UCSD-AML1 (cell line): Measurements from ENCODE around the gene PLB1.

ENCODE experiments used
- DNase-seq: peaks from one replicate; lab custom pipeline; 2025; ENCODE audit not compliant: unreplicated experiment; lab: John Stamatoyannopoulos, UW

PLB1 gene

GRCh38 chr2:28683100-28683706 lies 187.3 kb downstream of the PLB1 start:
- no peak for DNase-seq

DNA sequence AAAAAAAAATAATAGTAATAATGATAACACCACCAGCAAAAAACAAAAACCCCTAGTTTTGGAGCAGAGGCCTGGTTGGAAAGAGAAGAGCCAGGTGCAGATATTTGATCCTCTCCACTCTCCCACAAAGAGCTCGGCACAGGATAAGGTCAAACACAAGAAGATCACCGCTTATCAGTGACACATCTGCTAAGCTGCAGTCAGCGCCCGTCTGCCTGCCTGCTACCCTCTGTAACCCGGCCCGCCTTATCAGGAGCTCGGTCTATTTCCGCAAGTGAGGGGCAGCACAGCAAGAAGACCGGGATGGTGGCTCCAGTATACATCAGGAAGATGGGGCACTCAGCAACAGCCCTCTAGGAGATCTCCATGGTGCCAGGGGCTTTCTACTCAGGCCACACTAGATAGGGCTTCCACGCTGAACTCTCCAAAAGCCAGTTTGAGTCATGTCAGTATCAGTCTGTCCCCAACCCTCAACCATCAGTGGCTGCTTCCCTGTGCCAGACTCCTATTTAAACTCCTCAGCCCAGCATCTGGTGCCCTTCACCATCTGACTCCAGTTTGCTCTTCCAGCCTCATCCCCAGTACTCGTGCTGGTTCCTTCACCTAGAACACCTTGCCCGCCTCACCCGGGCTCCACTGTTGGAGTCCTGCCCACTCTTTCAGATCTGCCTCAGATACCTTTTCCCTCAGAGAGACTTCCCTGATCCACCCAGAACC lies 188.4 kb downstream of the PLB1 start:
- DNase-seq: no peak

DNA sequence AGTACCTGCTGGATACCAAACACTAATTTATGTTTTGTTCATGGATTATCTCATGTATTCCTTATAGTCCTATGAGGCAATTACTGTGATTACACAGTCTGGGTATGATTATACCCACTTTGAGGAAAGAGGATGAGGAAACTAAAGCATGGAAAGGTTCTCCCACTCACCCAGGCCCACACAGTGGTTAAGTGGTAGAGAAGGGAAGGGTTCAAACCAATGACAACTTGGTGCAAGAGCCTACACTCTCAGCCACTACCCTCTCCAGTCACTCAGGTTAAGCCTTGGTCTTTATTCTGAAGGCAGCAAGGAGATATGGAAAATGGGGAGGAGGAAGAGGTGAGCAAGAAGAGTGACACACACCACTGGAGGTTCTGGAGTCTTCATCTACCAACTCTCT lies 191.3 kb downstream of the PLB1 start:
- no peak for DNase-seq

DNA sequence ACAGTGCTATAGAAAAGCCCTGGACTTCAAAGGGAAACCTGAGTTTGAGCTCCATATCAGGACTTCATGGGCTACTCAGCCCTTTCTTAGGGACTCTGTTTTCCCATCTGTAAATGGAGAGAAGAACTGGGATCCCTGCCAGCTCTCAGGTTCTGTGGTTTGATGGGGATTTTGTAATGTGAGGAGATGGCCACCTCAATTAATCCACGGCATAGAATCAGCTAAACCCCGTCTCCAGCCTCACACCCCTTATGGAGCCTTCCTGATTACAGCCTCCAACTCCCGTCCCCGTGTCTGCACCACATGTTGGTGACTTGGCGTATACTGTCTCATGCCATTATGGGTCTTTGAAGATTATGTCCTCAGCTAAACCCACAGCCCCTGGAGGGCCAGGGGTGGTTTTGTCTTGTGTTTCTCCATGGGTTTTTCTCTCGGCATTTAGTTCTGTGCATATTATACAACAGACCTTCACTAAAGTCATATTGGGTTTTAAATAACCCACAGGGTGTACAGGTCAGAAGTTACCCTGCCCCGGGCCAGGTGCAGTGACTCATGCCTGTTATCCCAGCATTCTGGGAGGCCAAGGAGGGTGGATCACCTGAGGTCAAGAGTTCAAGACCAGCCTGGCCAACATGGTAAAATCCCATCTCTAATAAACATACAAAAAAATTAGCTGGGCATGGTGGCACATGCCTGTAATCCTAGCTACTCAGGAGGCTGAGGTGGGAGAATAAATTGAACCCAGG lies 192.0 kb downstream of the PLB1 start:
- DNase-seq: no peak

GRCh38 chr2:28688818-28689217 lies 193.0 kb downstream of the PLB1 start:
- no peak for DNase-seq

DNA sequence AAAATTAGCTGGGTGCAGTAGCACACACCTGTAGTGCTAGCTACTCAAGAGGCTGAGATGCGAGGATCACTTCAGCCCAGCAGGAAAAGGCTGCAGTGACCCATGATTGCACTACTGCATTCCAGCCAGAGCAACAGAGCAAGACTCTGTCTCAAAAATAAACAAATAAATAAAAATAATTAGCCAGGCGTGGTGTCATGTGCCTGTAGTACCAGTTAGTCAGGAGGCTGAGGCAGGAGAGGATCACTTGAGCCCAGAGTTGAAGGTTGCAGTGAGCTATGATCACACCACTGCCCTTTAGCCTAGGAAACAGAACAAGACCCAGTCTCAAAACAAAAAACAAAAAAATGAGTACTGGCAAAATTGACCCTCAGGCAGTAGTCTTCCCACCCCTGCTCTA lies 193.9 kb downstream of the PLB1 start:
- DNase-seq: no peak

DNA sequence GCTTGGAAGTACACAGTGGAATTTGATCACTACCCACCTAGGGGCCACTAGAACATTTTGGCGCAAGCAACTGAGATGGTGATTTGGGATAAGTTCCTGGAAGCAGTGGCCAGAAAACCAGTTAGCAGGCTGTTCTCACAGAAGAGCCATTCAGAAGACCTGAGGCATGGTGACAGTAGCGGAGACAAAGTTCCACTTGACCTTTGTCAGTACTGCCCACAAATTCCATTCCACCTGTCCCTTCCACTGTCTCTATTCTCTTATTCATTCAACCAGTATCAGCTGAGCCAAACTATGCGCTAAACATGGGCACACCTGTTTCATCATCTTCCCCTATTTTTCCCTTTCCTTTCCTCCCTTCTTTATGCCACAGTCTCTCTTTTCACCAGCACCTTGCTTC lies 196.6 kb downstream of the PLB1 start:
- DNase-seq: no peak

GRCh38 chr2:28693223-28693622 lies 197.4 kb downstream of the PLB1 start:
- no peak for DNase-seq
